ENCODE measurements around the gene EMC7. TPM values are rescaled to one million over a fixed set of nuclear protein-coding genes. Genes with fewer than 3 reads are reported as not detected.

Gene EMC7
- total RNA-seq, 1 experiment from 2014 or later: 32.1 TPM

DNA sequence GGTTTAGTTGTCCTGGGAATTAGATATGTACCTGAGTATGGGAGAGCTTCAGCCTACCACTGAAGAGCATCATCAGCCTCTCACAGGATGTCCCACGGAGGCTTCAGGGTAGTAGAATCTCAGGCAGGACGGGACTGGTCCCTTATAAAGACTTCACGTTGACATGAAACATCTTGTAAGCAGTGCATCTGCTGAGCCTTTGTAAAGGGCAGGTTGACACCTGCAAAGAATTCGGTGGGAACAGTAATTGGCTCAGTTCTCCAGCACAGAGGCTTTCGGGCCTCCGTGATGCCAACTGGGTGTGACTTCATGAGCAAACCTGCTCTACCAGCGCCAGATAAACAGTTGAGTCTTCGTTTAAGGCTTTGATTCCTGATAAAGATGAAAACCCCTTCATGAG is 35.7 kb downstream of the EMC7 start:
- Mint-ChIP-seq H3K4me3 (no peak overlapping the region), H3K36me3 (no peaks in the 10 kb centered on the region), H3K9me3 (no peaks in the 10 kb centered on the region), H3K4me1 (no peaks in the 10 kb centered on the region), H3K27me3 (ENCODE audit: low read depth) (no peaks in the 10 kb centered on the region; the same call in 1 of the 2 replicates), H3K27ac (no peak overlapping the region)
- TF ChIP-seq FOXP1 (CRISPR knock-in tag; IDR thresholded peaks at IDR 0.05; ENCODE audit: borderline replicate concordance) (no peak), SOX15 (CRISPR knock-in tag; IDR thresholded peaks at IDR 0.05) (no peak)
- no peak for DNase-seq (ENCODE audit: low spot score)
- ATAC-seq: no peak
- POLR2A ChIA-PET: no interaction called here
- CTCF ChIA-PET: no interaction called here

DNA sequence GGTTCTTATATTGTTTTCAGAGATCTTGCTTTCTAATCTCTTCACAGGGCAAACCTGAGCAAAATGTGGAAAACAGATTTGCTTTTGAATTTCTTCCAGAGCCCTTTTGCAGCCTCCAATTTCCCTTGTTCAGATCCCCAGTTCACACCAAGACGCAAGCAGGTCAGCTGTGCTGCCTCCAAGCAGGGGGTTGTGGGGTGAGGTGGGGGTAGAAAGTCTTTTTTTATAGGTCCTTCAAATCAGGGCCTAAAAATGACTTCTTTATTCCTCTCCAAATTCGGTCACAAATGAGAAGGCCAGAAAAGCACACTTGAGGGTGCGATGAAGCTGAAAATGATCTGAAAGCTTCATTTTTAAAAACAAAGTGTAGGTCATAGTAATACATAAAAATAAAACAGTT is 36.4 kb downstream of the EMC7 start:
- no peak for DNase-seq (ENCODE audit: low spot score)
- Mint-ChIP-seq H3K27ac (no peak overlapping the region), H3K36me3 (no peaks in the 10 kb centered on the region), H3K4me1 (no peaks in the 10 kb centered on the region), H3K9me3 (no peaks in the 10 kb centered on the region), H3K27me3 (ENCODE audit: low read depth) (no peaks in the 10 kb centered on the region; the same call in 1 of the 2 replicates), H3K4me3 (no peak overlapping the region)
- no peak for ATAC-seq
- POLR2A ChIA-PET: no interaction called here
- CTCF ChIA-PET: no interaction called here
- TF ChIP-seq, protein P1, sequence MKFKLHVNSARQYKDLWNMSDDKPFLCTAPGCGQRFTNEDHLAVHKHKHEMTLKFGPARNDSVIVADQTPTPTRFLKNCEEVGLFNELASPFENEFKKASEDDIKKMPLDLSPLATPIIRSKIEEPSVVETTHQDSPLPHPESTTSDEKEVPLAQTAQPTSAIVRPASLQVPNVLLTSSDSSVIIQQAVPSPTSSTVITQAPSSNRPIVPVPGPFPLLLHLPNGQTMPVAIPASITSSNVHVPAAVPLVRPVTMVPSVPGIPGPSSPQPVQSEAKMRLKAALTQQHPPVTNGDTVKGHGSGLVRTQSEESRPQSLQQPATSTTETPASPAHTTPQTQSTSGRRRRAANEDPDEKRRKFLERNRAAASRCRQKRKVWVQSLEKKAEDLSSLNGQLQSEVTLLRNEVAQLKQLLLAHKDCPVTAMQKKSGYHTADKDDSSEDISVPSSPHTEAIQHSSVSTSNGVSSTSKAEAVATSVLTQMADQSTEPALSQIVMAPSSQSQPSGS (CRISPR knock-in tag; IDR thresholded peaks at IDR 0.05; ENCODE audit: borderline replicate concordance, low read depth): no peak
- TF ChIP-seq FOXK1 (CRISPR knock-in tag; IDR thresholded peaks at IDR 0.05) (no peak), JUN (CRISPR knock-in tag; IDR thresholded peaks at IDR 0.05) (no peak), ZNF121 (CRISPR knock-in tag; IDR thresholded peaks at IDR 0.05) (no peak), ESRRA (CRISPR knock-in tag; IDR thresholded peaks at IDR 0.05; ENCODE audit: borderline replicate concordance) (no peak), NFE2L1 (CRISPR knock-in tag; IDR thresholded peaks at IDR 0.05) (no peak), JAZF1 (CRISPR knock-in tag; IDR thresholded peaks at IDR 0.05) (no peak), TP53 (CRISPR knock-in tag; IDR thresholded peaks at IDR 0.05) (no peak)
- TF ChIP-seq, protein P2, sequence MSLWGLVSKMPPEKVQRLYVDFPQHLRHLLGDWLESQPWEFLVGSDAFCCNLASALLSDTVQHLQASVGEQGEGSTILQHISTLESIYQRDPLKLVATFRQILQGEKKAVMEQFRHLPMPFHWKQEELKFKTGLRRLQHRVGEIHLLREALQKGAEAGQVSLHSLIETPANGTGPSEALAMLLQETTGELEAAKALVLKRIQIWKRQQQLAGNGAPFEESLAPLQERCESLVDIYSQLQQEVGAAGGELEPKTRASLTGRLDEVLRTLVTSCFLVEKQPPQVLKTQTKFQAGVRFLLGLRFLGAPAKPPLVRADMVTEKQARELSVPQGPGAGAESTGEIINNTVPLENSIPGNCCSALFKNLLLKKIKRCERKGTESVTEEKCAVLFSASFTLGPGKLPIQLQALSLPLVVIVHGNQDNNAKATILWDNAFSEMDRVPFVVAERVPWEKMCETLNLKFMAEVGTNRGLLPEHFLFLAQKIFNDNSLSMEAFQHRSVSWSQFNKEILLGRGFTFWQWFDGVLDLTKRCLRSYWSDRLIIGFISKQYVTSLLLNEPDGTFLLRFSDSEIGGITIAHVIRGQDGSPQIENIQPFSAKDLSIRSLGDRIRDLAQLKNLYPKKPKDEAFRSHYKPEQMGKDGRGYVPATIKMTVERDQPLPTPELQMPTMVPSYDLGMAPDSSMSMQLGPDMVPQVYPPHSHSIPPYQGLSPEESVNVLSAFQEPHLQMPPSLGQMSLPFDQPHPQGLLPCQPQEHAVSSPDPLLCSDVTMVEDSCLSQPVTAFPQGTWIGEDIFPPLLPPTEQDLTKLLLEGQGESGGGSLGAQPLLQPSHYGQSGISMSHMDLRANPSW (CRISPR knock-in tag; conservative IDR thresholded peaks at IDR 0.05; ENCODE audit: low read depth): no peak
- TF ChIP-seq, protein P3, sequence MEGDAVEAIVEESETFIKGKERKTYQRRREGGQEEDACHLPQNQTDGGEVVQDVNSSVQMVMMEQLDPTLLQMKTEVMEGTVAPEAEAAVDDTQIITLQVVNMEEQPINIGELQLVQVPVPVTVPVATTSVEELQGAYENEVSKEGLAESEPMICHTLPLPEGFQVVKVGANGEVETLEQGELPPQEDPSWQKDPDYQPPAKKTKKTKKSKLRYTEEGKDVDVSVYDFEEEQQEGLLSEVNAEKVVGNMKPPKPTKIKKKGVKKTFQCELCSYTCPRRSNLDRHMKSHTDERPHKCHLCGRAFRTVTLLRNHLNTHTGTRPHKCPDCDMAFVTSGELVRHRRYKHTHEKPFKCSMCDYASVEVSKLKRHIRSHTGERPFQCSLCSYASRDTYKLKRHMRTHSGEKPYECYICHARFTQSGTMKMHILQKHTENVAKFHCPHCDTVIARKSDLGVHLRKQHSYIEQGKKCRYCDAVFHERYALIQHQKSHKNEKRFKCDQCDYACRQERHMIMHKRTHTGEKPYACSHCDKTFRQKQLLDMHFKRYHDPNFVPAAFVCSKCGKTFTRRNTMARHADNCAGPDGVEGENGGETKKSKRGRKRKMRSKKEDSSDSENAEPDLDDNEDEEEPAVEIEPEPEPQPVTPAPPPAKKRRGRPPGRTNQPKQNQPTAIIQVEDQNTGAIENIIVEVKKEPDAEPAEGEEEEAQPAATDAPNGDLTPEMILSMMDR (IDR thresholded peaks at IDR 0.05): no peak
- TF ChIP-seq, protein P4, sequence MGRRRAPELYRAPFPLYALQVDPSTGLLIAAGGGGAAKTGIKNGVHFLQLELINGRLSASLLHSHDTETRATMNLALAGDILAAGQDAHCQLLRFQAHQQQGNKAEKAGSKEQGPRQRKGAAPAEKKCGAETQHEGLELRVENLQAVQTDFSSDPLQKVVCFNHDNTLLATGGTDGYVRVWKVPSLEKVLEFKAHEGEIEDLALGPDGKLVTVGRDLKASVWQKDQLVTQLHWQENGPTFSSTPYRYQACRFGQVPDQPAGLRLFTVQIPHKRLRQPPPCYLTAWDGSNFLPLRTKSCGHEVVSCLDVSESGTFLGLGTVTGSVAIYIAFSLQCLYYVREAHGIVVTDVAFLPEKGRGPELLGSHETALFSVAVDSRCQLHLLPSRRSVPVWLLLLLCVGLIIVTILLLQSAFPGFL (CRISPR knock-in tag; IDR thresholded peaks at IDR 0.05; ENCODE audit: borderline replicate concordance): no peak
- TF ChIP-seq, protein P5, sequence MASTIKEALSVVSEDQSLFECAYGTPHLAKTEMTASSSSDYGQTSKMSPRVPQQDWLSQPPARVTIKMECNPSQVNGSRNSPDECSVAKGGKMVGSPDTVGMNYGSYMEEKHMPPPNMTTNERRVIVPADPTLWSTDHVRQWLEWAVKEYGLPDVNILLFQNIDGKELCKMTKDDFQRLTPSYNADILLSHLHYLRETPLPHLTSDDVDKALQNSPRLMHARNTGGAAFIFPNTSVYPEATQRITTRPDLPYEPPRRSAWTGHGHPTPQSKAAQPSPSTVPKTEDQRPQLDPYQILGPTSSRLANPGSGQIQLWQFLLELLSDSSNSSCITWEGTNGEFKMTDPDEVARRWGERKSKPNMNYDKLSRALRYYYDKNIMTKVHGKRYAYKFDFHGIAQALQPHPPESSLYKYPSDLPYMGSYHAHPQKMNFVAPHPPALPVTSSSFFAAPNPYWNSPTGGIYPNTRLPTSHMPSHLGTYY (CRISPR knock-in tag; IDR thresholded peaks at IDR 0.05): no peak
- TF ChIP-seq, protein P6, sequence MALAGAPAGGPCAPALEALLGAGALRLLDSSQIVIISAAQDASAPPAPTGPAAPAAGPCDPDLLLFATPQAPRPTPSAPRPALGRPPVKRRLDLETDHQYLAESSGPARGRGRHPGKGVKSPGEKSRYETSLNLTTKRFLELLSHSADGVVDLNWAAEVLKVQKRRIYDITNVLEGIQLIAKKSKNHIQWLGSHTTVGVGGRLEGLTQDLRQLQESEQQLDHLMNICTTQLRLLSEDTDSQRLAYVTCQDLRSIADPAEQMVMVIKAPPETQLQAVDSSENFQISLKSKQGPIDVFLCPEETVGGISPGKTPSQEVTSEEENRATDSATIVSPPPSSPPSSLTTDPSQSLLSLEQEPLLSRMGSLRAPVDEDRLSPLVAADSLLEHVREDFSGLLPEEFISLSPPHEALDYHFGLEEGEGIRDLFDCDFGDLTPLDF (CRISPR knock-in tag; IDR thresholded peaks at IDR 0.05): no peak

All from WTC11 (cell line).